Activated CD4-positive, alpha-beta T cell treated with anti-CD3 and anti-CD28 coated beads for 1 hour (primary cell): Measurements from ENCODE around the gene LRP10.
"Not testable (repeated sequence)": the region's sequence is repeated elsewhere in the genome, so short reads cannot be mapped to it uniquely, and the experiment has no call there.

Source experiments
- DNase-seq: peaks from one replicate; pipeline ENCODE4 v3.0.0-alpha.2; 2020

The LRP10 gene

GRCh38 chr14:22871224-22872032 is at the start of gene LRP10:
LRP10 (plus strand) TSS chr14:22871740; CDS start chr14:22872304, 564 bp downstream.
- DNase-seq = peak; percentile 66

GRCh38 chr14:22822016-22822570 is 49.4 kb upstream of the LRP10 start:
- no peak for DNase-seq

GRCh38 chr14:22822571-22823098 is 48.9 kb upstream of the LRP10 start:
- DNase-seq = peak; percentile 66

GRCh38 chr14:22824711-22825359 is 46.7 kb upstream of the LRP10 start:
- no peak for DNase-seq

- DNase-seq = not testable (repeated sequence)
These were observed 42.4 kb upstream of the LRP10 start for GRCh38 chr14:22829076-22829660.

GRCh38 chr14:22829661-22830442 is 41.7 kb upstream of the LRP10 start, which contains the start of gene MRPL52:
MRPL52 (plus strand) TSS chr14:22829887; CDS start chr14:22829913, 26 bp downstream.
- DNase-seq = peak; percentile 86

- DNase-seq = no peak
These were observed 41.0 kb upstream of the LRP10 start for GRCh38 chr14:22830443-22831010.

GRCh38 chr14:22835505-22835904 is 36.0 kb upstream of the LRP10 start:
- DNase-seq = no peak

GRCh38 chr14:22836301-22837113 is 35.0 kb upstream of the LRP10 start, which contains the start of gene MMP14:
MMP14 (plus strand) TSS chr14:22836585; CDS start chr14:22836818, 233 bp downstream.
- DNase-seq = no peak

- DNase-seq = no peak
These were observed 34.3 kb upstream of the LRP10 start for GRCh38 chr14:22837114-22837749.

- no peak for DNase-seq
These were observed 33.6 kb upstream of the LRP10 start for GRCh38 chr14:22837750-22838538.

GRCh38 chr14:22838631-22839041 is 32.9 kb upstream of the LRP10 start:
- no peak for DNase-seq

- no peak for DNase-seq
These were observed 32.3 kb upstream of the LRP10 start for GRCh38 chr14:22839159-22839779.

- DNase-seq = no peak
These were observed 30.2 kb upstream of the LRP10 start for GRCh38 chr14:22841311-22841710.

GRCh38 chr14:22841769-22842168 is 29.8 kb upstream of the LRP10 start:
- no peak for DNase-seq

GRCh38 chr14:22842211-22843122 is 29.1 kb upstream of the LRP10 start:
- DNase-seq = no peak

- DNase-seq = no peak
These were observed 28.2 kb upstream of the LRP10 start for GRCh38 chr14:22843123-22843925.
